NCI-H345 treated with DMSO at 0.1 percent for 48 hours (cell line): ENCODE results near the gene TRIOBP.
"Not testable (repeated sequence)": the region's sequence is repeated elsewhere in the genome, so short reads cannot be mapped to it uniquely, and the experiment has no call there.

Experiments used
- DNase-seq: peaks from one replicate; lab custom pipeline; 2025; ENCODE audit not compliant: unreplicated experiment; lab: John Stamatoyannopoulos, UW

Gene TRIOBP

DNA sequence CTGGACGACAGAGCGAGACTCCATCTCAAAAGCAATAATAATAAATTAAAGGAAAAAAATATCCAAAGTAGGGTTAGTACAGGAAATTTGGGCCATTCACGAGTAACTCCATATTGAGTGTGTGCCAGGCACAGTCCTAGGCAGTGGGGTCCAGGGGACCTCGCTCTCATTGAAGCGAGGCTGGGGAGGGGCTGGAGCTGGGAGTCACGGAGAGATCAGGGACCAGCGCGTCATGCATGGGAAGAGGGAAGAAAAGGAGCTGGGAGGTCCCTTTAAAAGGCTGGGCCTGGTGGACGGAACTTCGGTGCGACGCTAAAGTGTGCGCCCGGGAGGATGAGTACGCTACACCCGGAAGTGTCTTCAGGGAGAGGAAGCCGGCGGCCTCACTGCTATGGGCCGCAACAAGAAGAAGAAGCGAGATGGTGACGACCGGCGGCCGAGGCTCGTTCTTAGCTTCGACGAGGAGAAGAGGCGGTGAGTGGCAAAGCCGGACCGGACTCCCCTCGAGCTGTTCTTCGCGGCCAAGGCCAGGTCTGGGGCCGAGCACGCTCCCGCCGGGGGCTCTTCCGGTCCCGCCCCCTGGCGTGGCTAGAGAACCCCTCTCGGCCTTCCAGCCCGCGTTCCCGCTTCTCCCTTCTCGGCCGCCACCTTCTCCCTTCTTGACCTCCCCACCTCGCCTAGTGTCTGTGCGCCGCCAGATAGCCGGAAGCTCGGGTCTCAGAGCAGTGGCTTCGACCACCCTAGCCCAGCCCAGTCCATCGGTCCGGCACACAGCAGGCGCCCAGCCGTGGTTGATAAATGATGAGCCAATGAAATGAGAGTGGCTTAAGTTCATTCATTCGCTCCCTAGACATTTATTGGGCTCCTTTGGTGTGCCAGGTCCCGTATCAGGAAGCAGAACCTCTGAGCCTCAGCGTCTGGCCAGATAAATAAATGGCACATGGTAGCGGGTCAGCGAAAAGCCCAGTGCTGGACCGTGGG is 10.6 kb upstream of the TRIOBP start, which contains the start of gene NOL12:
TSS of gene NOL12 (plus strand) at position 342 of the 981 bp plus-strand sequence. CDS start at position 392, 50 bp downstream.
- peak; percentile 48 for DNase-seq

DNA sequence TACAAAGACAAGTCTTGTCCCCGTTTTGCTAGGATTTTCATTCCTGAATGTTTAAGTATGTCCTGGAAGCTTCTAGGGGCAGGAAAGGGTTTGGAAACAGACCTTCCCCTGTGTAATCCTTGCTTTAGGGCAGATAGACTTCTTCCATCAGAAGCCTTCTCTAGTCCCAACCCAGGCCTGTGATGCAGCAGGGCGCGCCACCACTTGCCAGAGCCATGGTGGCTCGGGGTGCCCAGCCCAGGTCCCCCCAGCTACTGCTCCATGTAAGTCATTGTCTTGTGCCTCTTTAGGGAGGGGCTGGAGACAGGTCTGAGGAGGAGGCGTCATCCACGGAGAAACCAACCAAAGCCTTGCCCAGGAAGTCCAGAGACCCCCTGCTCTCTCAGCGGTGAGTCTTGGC is 6.4 kb upstream of the TRIOBP start:
- no peak for DNase-seq

DNA sequence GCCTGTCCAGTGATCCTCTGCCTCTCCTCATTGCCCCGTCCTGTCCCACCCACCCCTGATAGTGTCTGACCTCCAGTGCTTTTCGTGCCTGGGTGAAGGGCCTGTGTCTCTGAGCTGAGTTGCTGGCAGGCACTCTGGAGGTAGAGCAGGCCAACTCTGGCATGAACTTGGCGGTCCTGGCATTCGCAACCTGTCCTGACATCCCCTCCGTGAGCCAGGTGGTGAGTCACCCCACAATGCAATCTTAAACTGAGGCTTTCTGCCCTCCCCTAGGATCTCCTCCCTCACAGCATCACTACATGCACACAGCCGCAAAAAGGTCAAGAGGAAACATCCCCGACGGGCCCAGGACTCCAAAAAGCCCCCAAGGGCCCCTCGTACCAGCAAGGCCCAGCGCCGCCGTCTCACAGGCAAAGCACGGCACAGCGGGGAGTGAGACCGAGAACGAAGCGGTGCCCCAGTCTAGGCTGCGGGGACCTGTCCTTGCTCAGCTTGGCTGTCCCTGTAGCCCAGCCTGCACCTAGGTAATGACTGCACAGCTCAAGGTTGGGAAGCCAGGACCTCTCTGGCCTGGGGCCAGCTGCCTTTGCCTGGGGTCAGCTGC is 5.8 kb upstream of the TRIOBP start:
- DNase-seq, result no peak

DNA sequence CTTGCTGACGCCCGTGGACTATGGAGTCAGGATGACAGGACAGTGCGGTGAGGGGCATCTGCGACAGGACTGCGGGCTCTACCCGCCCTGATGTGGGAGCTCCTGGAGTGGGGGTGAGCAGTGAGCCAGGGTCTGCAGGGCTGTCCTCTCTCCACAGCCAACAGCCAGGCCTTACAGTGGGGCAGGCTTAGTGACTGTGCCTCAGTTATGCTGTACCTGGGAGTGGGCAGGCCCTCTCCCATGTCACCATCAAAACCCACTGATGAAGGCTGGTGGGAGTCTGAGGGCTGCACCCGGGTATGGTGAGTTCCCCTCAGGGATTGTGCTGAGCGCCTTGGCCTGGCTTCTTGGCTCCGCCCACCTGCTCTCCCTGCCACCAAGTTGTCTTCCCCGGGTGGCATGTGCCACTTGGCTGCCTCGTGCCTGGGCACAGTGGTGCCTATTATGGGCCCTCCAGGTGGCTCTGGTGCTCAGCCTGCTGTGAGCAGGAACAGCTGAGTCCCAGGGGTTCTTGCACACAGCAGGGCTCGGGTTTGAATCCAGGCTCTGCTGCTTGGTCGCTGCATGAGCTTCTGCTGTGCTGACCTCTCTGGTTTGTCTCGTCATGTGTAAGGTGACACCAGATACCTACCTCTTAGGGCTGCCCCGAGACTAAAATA is 4.1 kb upstream of the TRIOBP start:
- no peak for DNase-seq

DNA sequence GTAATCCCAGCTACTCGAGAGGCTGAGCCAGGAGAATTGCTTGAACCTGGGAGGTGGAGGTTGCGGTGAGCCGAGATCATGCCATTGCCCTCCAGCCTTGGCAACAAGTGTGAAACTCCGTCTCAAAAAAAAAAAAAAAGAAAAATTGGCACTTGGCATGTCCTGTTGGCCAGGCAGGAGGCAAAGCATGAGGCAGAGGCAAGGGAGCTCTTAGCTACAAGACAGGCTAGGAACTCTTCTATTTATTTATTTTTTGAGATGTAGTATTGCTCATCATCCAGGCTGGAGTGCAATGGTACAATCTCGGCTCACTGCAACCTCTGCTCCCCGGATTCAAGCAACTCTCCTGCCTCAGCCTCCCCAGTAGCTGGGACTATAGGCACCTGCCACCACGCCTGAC is 2.7 kb upstream of the TRIOBP start:
- not testable (repeated sequence) for DNase-seq

DNA sequence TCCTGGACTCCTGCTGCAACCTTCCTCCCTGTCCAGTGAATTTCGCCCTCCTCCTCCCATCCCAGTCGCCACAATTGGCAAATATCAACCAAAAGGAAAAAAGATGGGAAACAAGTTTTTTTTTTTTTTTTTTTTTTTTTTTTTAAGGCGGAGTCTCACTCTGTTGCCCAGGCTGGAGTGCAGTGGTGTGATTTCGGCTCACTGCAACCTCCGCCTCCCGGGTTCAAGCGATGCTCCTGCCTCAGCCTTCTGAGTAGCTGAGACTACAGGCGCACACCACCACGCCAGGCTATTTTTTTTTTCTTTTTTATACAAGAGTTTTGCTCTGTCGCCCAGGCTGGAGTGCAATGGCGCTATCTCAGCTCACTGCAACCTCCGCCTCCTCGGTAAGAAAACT is 590 bp upstream of the TRIOBP start:
- DNase-seq, result not testable (repeated sequence)

DNA sequence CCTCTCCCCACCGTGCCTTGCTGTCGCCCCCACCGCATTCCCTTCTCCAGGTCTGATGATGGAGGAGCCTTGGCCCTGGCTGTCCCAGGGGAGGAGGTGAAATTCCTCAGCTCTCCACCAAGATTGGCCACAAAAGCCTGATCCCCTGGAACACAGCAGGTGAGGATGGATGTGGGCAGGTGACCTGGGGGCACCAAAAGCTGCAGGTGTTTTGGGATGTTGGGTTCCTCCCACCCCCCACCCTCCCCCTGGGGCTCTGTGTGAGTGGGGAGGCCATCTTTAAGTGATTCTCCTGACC is 639 bp downstream of the TRIOBP start:
- DNase-seq, result no peak

DNA sequence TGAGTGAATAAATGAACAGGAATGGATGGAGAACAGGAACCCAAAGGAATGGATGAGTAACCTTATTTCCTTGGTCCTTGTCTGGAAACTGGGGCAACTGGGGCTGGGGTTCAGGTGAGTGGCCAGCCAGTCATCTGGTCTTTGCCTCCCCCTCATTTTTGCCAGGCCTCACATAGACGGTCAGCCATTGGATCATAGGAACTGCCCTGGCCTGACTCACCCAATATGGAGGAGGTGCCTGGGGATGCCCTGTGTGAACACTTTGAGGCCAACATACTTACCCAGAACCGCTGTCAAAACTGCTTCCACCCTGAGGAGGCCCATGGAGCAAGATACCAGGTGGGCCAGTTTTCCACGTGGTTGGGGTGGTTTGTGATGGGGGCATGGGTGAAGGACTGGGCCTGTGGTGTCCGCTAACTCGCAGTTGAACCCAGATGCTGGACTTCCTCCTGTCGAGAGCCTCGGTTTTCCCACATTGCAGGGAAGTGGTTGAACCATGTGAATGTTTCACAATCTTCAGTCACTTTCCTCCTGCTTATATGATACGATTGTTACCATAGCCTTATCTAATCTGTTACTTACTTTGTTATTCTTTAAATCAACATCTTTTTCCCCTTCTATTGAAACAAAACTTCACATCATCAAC is 4.4 kb downstream of the TRIOBP start:
- no peak for DNase-seq

DNA sequence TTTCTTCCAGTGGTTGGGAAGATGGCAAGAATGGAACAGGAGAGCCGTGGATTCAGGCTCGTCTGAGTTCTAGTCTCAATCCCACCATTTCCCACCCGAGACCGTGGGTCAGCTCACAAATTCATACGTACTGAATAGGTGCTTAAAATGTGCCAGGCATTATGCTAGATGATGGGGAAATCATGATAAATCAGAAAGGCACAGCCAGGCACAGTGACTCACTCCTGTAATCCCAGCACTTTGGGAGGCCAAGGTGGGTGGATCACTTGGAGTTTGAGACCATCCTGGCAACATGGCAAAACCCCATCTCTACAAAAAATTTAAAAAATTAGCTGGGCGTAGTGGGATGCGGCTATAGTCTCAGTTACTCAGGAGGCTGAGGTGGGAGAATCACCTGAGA is 7.1 kb downstream of the TRIOBP start:
- no peak for DNase-seq

DNA sequence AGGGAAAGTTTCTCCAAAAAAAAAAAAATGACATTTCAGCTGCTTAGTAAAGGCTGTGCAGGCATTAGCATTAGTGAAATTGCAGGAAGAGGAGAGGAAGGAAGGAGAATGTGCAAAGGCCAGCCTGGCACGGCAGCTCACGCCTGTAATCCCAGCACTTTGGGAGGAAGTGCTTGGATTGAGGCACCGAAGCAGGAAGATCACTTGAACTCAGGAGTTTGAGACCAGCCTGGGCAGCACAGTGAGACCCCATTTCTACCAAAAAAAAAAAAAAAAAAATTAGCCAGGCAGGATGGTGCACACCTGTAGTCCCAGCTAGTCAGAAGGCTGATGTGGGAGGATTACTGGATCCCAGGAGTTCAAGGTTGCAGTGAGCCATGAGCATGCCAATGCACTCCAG is 7.8 kb downstream of the TRIOBP start:
- no peak for DNase-seq

DNA sequence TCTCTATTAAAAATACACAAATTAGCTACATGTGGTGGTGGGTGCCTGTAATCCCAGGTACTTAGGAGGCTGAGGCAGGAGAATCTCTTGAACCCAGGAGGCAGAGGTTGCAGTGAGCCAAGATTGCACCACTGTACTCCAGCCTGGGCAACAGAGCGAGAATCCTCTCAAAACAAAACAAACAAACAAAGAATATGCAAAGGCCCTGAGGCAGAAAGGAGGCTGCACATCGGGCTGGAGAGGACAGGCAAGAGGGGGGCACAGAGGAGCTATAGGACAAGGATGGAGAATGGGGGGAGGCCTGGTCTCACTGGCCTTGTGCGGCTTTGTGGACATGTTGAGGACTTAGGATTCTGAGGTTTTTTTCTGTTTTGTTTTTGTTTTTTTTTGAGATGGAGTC is 8.4 kb downstream of the TRIOBP start:
- DNase-seq, result no peak

DNA sequence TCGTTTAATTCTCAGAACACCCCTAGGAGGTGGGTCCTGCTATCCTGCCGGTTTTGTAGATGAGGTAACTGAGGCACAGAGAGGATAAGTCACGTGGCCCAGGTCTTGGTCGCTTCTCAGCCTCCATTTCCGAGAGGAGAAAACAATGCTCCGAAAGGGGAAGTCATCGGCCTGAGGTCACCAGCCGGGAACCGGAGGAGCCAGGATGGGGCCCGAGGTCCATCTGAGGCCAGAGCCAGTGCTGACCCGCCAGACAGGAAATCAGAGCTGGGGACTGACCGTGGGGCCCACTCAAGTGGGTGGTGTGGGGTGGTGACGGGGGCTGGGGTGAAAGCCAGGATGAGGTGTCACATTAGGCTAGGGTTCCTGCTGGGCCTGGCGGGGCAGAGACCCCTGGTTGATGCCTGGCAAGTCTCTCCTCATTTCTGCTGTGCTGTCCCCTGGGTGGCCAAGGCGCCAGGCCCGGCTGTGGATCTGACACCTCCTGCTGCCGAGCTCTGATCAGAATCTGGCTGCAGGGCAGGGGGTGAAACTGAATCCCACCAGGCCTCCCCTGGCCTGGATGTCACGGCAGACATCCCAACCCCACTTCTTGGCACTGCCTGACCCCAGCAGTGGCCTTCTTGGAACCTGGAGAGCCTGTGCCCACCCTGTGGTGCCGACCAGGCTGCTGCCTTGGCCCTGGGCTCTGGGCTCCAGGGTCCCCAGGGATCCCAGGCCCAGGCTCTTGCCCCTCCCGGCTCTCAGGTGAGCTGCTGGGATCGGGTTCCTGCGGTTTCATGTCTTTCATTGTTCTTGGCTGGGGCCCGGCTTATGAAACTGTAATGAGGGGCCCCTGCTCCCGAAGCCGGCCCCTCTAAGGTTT is 12.0 kb downstream of the TRIOBP start:
- DNase-seq, result no peak

DNA sequence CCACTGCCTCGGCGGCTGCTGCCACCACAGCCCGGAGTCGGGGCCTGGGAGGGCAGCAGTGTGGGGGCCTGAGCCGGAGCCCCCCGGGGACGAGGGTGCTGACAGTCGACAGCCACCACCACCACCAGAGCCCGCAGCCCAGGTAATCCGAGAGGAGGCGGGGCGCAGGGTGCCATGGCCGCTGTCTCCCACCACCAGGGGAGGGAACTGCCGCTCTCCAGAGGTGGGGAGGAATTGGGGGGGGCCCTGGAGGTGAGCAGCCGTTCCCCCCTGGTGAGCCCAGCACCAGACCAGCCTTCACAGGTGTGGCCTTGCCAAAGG is 12.6 kb downstream of the TRIOBP start:
- DNase-seq, result no peak

DNA sequence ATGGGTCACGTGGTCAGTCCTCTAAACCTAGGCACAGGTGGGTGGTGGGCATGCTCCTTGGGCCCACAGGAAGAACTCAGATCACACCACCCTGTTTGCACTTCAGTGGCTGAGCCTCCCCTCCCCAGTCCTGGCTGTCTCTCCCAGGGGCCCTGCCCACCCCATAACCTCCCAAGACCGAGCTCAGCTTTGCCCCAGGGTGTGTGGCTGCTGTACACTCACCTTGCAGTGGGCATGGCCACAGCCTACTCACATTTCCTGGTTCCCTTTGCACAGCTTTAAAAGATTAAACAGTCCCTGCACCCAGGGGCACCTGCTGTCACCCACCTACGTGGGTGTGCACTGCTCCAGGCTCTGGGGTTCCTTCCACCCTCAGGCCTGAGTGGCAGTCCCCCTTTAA is 13.8 kb downstream of the TRIOBP start:
- no peak for DNase-seq

DNA sequence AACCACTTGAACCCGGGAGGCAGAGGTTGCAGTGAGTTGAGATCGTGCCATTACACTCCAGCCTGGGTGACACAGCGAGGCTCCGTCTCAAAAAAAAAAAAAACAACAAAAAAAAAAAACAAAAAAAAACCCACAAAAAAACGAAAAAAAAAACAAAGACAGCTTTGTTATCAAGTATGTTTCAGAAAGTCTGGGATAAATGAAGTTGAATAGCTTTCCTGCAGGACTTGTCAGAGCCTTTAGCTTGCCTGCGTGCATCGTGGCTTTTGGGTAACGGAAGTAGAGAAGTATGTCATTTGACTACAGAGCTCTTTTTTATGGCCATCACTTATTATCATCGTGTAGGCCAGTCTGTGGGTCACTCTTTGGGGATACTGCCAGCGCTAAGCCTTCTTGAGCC is 14.6 kb downstream of the TRIOBP start:
- DNase-seq, result no peak

DNA sequence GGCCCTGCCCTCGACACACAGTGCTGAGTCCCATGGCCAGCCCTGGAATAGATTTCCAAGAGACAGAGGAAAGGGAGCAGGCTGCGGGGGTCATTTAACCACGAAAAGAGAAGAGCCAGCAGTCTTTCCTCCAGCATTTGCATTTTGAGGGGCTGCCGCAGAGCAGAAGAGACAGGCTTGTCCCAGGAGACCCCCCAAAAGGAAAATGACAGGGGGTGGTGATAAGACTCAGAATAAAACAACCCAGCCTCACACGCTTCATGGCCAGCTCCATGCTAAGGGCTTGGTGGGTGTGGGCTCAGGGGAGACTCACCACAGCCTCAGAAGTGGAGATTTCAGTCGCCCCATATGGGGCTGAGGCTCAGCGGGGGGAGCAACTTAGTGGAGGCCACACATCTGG is 16.9 kb downstream of the TRIOBP start:
- DNase-seq, result no peak

DNA sequence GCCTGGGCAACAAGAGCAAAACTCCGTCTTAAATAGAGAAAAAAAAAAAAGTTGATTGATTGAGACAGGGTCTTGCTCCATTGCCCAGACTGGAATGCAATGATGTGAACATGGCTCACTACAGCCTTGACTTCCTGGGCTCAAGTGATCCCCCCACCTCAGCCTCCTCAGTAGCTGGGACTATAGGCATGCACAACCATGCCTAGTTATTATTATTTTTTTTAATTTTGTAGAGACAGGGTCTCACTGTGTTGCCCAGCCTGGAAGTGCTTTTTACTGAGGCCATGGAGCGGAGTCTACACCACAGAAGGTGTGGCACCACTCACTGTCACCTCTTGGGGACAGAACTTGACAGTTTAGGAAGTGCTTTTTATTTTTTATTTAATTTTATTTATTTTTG is 17.8 kb downstream of the TRIOBP start:
- no peak for DNase-seq

DNA sequence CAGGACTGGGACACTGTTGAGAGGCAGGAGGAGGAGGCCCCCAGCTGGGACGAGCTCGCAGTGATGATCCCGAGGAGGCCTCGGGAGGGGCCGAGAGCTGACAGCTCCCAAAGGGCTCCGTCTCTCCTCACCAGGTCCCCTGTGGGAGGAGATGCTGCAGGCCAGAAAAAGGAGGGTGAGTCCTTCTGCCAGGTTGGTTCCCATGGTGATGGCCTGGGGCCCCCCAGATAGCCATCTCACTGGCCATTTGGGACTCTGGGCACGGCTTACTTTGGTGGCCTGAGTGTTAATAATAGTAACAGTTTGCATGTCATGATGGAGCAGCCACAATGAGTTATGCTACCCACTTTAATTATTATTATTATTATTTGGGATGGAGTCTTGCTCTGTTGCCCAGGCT is 18.9 kb downstream of the TRIOBP start:
- DNase-seq, result no peak

DNA sequence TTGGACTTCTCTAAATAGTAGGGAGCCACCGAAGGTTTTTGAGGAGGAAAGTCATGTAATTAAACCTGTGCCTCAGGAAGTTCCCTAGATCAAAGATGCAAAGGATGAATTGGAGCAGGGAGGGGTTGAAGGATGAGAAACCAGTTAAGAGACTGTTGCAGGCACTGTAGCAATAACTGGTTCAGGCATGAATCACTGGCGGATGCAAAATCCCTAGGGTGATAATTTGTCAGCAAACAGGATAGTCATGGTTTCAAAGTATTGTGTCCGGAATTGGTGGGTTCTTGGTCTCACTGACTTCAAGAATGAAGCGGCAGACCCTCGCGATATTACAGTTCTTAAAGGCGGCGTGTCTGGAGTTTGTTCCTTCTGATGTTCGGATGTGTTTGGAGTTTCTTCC is 19.9 kb downstream of the TRIOBP start:
- no peak for DNase-seq

DNA sequence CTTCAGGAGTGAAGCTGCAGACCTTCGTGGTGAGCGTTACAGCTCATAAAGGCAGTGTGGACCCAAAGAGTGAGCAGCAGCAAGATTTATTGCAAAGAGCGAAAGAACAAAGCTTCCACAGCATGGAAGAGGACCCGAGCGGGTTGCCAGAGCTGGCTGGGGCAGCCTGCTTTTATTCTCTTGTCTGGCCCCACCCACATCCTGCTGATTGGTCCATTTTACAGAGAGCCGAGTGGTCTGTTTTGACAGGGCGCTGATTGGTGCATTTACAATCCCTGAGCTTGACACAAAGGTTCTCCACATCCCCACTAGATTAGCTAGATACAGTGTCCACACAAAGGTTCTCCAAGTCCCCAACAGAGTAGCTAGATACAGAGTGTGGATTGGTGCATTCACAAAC is 20.4 kb downstream of the TRIOBP start:
- DNase-seq, result not testable (repeated sequence)
